NB4 (cell line): ENCODE results near the gene OR8H1.

Source experiments
- DNase-seq: peaks from one replicate; pipeline ENCODE4 v3.0.0; 2010; ENCODE audit warnings: low read depth
- H3K4me3 ChIP-seq: one replicate; pipeline ENCODE4 v1.5.1; 2011; ENCODE audit warnings: mild to moderate bottlenecking, low read depth, low read length, moderate library complexity
- MYC ChIP-seq: IDR thresholded peaks from 2 replicates; pipeline ENCODE4 v1.6.1; 2011; ENCODE audit warnings: low read depth, low read length
- POLR2A ChIP-seq: IDR thresholded peaks from 2 replicates; pipeline ENCODE4 v1.6.1; 2011; ENCODE audit warnings: mild to moderate bottlenecking; ENCODE audit not compliant: insufficient read length; ENCODE audit errors: extremely low read depth
- TF ChIP-seq, protein P1 (sequence below): IDR thresholded peaks from 2 replicates; pipeline ENCODE4 v1.6.1; 2011; ENCODE audit warnings: low read depth, low read length
- TF ChIP-seq, protein P2 (sequence below): IDR thresholded peaks from one replicate; pipeline ENCODE4 v1.5.1; 2012; ENCODE audit warnings: low read depth, low read length

OR8H1 gene, protein sequence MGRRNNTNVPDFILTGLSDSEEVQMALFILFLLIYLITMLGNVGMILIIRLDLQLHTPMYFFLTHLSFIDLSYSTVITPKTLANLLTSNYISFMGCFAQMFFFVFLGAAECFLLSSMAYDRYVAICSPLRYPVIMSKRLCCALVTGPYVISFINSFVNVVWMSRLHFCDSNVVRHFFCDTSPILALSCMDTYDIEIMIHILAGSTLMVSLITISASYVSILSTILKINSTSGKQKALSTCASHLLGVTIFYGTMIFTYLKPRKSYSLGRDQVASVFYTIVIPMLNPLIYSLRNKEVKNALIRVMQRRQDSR

DNA sequence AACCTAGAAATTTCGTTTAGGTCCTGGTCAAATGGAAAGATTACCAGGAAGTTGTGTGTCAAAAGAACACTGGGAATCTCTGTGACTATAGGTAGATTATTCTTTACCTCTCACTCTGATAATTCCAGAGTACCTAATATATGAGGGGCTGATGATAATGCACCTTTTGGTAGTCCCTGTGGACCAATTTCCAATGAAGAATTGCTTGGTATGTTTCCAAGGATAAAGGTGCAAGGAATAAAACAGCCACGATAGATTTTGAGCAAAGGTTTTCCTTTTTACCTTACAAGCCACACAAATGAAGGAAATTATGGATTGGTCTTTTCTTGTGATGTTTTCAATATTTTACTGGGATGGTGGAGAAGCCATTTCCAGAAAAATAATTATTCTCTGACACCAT, at the start of gene OR8H1:
TSS of gene OR8H1 (minus strand) at position 101 of the 400 bp plus-strand sequence. CDS start 1,192 bp downstream, outside the sequence.
- TF ChIP-seq, protein P1, sequence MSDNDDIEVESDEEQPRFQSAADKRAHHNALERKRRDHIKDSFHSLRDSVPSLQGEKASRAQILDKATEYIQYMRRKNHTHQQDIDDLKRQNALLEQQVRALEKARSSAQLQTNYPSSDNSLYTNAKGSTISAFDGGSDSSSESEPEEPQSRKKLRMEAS: no peak
- TF ChIP-seq POLR2A: no peak
- TF ChIP-seq, protein P2, sequence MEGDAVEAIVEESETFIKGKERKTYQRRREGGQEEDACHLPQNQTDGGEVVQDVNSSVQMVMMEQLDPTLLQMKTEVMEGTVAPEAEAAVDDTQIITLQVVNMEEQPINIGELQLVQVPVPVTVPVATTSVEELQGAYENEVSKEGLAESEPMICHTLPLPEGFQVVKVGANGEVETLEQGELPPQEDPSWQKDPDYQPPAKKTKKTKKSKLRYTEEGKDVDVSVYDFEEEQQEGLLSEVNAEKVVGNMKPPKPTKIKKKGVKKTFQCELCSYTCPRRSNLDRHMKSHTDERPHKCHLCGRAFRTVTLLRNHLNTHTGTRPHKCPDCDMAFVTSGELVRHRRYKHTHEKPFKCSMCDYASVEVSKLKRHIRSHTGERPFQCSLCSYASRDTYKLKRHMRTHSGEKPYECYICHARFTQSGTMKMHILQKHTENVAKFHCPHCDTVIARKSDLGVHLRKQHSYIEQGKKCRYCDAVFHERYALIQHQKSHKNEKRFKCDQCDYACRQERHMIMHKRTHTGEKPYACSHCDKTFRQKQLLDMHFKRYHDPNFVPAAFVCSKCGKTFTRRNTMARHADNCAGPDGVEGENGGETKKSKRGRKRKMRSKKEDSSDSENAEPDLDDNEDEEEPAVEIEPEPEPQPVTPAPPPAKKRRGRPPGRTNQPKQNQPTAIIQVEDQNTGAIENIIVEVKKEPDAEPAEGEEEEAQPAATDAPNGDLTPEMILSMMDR: no peak
- TF ChIP-seq MYC: no peak
- no peak for DNase-seq

DNA sequence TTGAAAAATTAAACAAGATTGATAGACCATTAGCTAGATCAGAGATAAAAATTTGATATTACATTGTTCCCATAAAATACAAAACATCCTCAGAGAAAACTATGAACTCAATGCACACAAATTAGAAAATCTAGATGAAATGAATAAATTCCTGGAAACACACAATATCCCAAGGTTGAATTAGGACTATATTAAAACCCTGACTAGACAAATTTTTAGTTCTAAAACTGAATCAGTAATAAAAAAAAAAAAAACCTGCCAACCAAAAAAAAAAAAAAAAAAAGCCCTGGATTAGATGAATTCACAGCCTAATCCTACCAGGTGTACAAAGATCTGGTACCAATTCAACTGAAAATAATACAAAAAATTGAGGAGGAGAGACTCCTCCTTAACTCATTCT, 48.2 kb upstream of the OR8H1 start:
- TF ChIP-seq, protein P2: no peak
- TF ChIP-seq, protein P1: no peak
- TF ChIP-seq MYC: no peak
- no peak for DNase-seq
- H3K4me3 ChIP-seq: no peak overlapping the region

More for the DNA sequence above, at the start of gene OR8H1:
- H3K4me3 ChIP-seq: no peak within 1 kb of the TSS

GRCh38 chr11:56333156-56333555, 41.1 kb upstream of the OR8H1 start:
- no peak for DNase-seq
- no peak overlapping the region for H3K4me3 ChIP-seq
- TF ChIP-seq POLR2A: no peak
- no peak for TF ChIP-seq MYC
- TF ChIP-seq, protein P2: no peak
- TF ChIP-seq, protein P1: no peak

DNA sequence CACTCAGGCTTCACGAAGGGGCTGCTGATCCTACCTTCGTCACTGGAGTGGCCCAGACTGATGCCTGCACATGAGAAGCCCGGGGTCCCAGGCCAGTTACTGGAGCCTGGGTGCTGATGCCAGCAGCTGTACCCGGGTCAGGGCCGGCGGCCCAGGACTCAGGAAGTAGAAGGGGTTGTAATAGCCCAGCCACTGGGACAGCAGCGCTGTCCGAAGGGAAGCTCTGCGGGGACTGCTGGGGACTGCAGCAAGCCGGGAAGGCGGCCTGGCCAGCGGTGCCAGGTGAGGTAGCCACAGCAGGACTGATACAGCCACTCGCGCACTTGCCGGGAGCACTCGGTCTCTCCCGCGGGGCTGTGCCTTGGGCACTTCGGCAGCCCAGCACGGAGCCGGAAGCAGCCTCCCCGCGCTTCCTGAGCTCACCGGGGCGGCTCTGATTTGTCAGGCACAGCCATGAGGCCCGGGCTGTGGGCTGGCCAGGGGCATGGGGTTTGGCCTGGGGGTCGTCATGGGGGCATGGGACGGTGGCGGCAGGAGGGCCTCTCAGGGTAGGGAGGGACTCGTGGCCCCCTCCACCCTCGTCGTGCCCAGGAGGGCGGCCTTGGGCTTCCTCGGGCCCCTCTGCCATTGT, 39.9 kb upstream of the OR8H1 start:
- no peak overlapping the region for H3K4me3 ChIP-seq
- no peak for DNase-seq
- TF ChIP-seq, protein P2: no peak
- TF ChIP-seq MYC (no peak), POLR2A (no peak)
- TF ChIP-seq, protein P1: no peak

- DNase-seq: no peak
- TF ChIP-seq MYC (no peak), POLR2A (no peak)
- TF ChIP-seq, protein P2: no peak
- TF ChIP-seq, protein P1: no peak
- no peak within 1 kb of the TSS for H3K4me3 ChIP-seq
These were observed 22.8 kb upstream of the OR8H1 start, which contains the start of gene OR8K3 for GRCh38 chr11:56314844-56315243. Gene OR8K3, plus strand, starts transcription at chr11:56315144. Its CDS starts 3,163 bp downstream, at chr11:56318307.
